AG04450 (cell line): Measurements from ENCODE around the gene DFFB. TPM values are rescaled to one million over a fixed set of nuclear protein-coding genes. Genes with fewer than 3 reads are reported as not detected.

Source experiments
- CTCF ChIA-PET: fragments of 300-600, 350-600 bp; formaldehyde crosslinking; extraction: SDS; loops from one replicate; lab custom pipeline; 2022; ENCODE audit warnings: antibody characterized with exemption, inconsistent platforms; lab: Charles Lee
- POLR2A ChIA-PET: fragments of 350-600 bp; formaldehyde crosslinking; extraction: SDS; loops from one replicate; lab custom pipeline; 2021; ENCODE audit warnings: antibody characterized with exemption, inconsistent platforms; lab: Yijun Ruan, JAX
- DNase-seq: peaks from one replicate; pipeline ENCODE4 v3.0.0-alpha.2; 2011; ENCODE audit warnings: low read depth, low spot score
- H3K27ac ChIP-seq: one replicate; pipeline ENCODE4 v1.5.1; 2012; ENCODE audit warnings: low read depth, low read length, control low read depth
- H3K27me3 ChIP-seq: one replicate; pipeline ENCODE4 v1.6.0; 2012; ENCODE audit warnings: low read length; ENCODE audit not compliant: control insufficient read depth, insufficient read depth
- H3K4me3 ChIP-seq: 2 replicates; pipeline ENCODE4 v1.5.1; 2011; ENCODE audit warnings: mild to moderate bottlenecking, low read depth, low read length, control low read depth
- H3K9me3 ChIP-seq: 2 replicates; pipeline ENCODE4 v1.5.1; 2012; ENCODE audit warnings: low read length; ENCODE audit not compliant: control insufficient read depth, insufficient read depth
- polyA plus RNA-seq: library from polyadenylated mRNA; depleted of rRNA; stranded (reverse); fragments of >200 nt; gene quantifications from 2 replicates; pipeline ENCODE4 v1.2.3, GENCODE V29; 2011
- TF ChIP-seq, protein P1 (sequence below): IDR thresholded peaks from 2 replicates; pipeline ENCODE4 v1.5.1; 2011; ENCODE audit warnings: low read depth, low read length, control low read depth, inconsistent platforms

The DFFB gene
- polyA plus RNA-seq, 1 experiment: 6.9 TPM

DNA sequence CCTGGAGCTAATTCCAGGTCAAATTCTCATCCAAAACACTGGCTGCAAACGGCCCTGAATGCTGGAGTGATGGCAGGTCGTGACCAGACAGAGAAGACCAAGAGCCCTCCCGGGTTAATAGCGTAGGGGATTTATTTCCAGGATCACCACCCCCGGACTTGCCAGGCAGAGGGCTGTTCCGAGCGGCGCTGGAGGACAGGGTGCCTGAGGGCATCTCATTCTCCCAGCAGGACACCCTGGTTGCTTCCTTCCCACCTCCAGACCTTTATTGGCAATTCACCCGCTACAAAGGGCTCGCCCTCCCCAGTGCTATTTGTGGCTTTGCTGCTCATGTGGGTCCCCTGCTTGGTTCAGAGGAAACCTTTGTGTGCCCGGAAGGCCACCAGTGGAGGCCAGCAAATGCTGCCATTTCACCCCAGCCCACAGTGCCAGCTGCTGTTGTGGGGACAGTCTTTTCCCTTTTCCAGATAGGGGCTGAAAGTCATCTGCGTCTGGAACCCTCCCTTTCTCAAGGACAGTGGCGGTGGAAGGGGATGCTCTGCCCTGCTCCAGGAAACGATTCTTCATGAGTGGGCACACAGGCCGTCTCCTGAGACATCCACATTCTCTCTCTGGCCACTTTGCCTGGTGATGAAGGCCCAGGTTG lies 61.8 kb downstream of the DFFB start:
- peaks cover 7% of the 10 kb centered on the region; the same call in 1 of the 2 replicates for H3K9me3 ChIP-seq
- CTCF ChIA-PET: no interaction called here
- POLR2A ChIA-PET: no interaction called here
- H3K27me3 ChIP-seq: no peaks in the 10 kb centered on the region
- no peak for DNase-seq
- TF ChIP-seq, protein P1, sequence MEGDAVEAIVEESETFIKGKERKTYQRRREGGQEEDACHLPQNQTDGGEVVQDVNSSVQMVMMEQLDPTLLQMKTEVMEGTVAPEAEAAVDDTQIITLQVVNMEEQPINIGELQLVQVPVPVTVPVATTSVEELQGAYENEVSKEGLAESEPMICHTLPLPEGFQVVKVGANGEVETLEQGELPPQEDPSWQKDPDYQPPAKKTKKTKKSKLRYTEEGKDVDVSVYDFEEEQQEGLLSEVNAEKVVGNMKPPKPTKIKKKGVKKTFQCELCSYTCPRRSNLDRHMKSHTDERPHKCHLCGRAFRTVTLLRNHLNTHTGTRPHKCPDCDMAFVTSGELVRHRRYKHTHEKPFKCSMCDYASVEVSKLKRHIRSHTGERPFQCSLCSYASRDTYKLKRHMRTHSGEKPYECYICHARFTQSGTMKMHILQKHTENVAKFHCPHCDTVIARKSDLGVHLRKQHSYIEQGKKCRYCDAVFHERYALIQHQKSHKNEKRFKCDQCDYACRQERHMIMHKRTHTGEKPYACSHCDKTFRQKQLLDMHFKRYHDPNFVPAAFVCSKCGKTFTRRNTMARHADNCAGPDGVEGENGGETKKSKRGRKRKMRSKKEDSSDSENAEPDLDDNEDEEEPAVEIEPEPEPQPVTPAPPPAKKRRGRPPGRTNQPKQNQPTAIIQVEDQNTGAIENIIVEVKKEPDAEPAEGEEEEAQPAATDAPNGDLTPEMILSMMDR: no peak
- H3K27ac ChIP-seq: no peak overlapping the region
- H3K4me3 ChIP-seq: no peak overlapping the region

DNA sequence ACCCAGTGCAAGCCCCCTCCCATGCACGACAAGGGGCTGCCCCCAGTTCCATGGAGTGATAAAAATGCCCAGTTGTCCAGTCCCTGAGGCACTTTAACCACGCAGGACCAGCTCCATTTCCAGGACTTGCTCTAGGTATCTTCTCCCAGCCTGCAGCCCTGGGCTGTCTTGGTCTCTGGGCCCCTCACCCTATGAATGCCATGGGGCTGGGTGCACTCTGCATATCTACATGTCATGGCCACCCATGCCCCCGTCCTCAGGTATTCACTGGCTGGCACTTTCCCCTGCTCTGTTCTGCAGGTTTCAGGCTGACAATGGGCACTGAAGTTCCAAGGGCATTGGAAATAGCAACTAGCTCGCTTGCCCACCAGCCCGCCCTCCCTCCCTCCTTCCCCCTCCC lies 62.4 kb downstream of the DFFB start:
- ChIA-PET POLR2A (no interaction called here), CTCF (no interaction called here)
- no peaks in the 10 kb centered on the region for H3K27me3 ChIP-seq
- H3K4me3 ChIP-seq: no peak overlapping the region
- TF ChIP-seq, protein P1: no peak
- no peak for DNase-seq
- peaks cover 9% of the 10 kb centered on the region; the same call in 1 of the 2 replicates for H3K9me3 ChIP-seq
- no peak overlapping the region for H3K27ac ChIP-seq

DNA sequence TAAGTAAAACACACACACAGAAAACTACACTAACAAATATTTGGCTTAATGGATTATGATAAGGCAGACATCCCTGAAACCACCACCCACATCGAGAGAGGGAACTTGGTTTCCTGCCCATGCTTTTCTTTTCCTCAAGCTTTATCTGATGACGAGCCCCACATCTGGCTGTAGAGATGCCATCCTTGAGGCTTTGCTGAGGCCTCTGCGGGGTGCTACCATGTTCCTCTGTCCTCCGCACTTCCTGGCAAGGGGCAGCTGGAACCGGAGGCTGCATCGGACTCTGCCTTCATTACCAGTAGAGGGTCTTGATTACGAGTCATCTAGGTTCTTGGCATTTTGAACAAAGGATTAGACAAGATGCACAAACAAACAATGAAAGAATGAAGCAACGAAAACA lies 64.5 kb downstream of the DFFB start:
- no peak for DNase-seq
- no peak overlapping the region for H3K27ac ChIP-seq
- H3K4me3 ChIP-seq: no peak overlapping the region
- TF ChIP-seq, protein P1: no peak
- ChIA-PET CTCF (no interaction called here), POLR2A (no interaction called here)
- no peaks in the 10 kb centered on the region for H3K27me3 ChIP-seq
- peaks cover 17% of the 10 kb centered on the region; the same call in 1 of the 2 replicates for H3K9me3 ChIP-seq

DNA sequence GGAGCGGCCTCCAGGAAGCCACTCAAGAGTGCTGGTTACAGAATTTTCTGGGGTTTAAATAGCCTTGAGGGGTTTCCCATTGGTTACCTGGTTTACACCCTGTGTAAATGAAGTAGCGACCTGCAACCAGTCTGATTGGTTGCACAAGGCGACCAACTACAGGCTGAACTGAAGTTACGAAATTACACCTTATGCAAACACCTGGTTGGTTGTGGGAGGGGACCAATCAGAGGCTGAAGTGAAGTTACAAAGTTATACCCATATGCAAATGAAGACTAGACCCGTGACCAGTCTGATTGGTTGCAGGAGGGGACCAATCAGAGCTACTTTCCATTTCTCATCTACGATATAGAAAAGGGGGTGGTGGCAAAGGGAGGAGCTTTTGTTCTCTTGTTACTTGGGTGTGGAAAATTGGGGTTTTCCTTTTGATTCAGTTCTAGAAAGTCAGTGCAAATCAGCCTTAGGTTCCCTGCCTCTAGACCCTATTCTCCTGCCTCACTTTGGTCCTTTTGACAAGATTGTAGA lies 65.0 kb downstream of the DFFB start:
- peaks cover 17% of the 10 kb centered on the region; the same call in 1 of the 2 replicates for H3K9me3 ChIP-seq
- DNase-seq: no peak
- TF ChIP-seq, protein P1: no peak
- H3K4me3 ChIP-seq: no peak overlapping the region
- POLR2A ChIA-PET: no interaction called here
- no peak overlapping the region for H3K27ac ChIP-seq
- CTCF ChIA-PET: no interaction called here
- H3K27me3 ChIP-seq: no peaks in the 10 kb centered on the region

DNA sequence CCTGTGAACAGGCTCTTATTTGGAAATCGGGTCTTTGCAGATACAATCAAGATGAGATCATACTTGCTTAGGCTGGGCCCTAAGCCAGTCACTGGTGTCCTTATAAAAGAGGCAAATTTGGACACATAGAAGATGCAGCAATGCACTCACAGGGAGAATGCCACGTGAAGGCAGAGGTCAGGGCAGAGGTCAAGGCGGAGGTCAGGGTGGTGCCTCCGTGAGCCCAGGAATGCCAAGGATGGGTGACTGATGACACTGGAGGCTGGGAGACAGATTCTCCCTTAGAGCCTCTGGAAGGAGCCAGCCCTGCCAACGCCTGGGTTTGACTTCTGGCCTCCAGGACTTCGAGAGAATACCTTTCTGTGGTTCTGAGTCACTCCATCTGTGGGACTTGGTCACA lies 65.6 kb downstream of the DFFB start:
- Histone ChIP-seq H3K4me3 (no peak overlapping the region), H3K27me3 (no peaks in the 10 kb centered on the region), H3K27ac (no peak overlapping the region), H3K9me3 (peaks cover 17% of the 10 kb centered on the region; the same call in 1 of the 2 replicates)
- no peak for DNase-seq
- POLR2A ChIA-PET: no interaction called here
- CTCF ChIA-PET: no interaction called here
- TF ChIP-seq, protein P1: no peak
